GM18505 (cell line): ENCODE data around the gene OSGEPL1.

Experiments
- ATAC-seq: cut with Tn5 transposase; IDR thresholded peaks from one replicate; pipeline ENCODE4 v1.9.1; 2021; ENCODE audit not compliant: unreplicated experiment
- POLR2A ChIP-seq: IDR thresholded peaks from 4 replicates; pipeline ENCODE4 v1.6.1; 2011; ENCODE audit warnings: borderline replicate concordance; ENCODE audit not compliant: insufficient read depth, insufficient read length; ENCODE audit errors: extremely low read depth

The OSGEPL1 gene

GRCh38 chr2:189709501-189710221, 52.9 kb downstream of the OSGEPL1 start:
- no peak for ATAC-seq
- TF ChIP-seq POLR2A = no peak

- no peak for TF ChIP-seq POLR2A
- ATAC-seq = no peak
Observed at GRCh38 chr2:189702071-189702470, 60.5 kb downstream of the OSGEPL1 start.

GRCh38 chr2:189700681-189701080, 61.9 kb downstream of the OSGEPL1 start:
- no peak for TF ChIP-seq POLR2A
- ATAC-seq = no peak

GRCh38 chr2:189698020-189698887, 64.3 kb downstream of the OSGEPL1 start:
- no peak for ATAC-seq
- no peak for TF ChIP-seq POLR2A
